Erythroblast (primary cell): Measurements from ENCODE around the gene ENPP7.

ENCODE experiments used
- GATA1 ChIP-seq: IDR thresholded peaks from 2 replicates; pipeline ENCODE4 v1.6.1; 2011; ENCODE audit warnings: low read depth, mild to moderate bottlenecking, control low read depth, low read length, moderate library complexity
- POLR2A ChIP-seq: IDR thresholded peaks from 2 replicates; pipeline ENCODE4 v1.6.1; 2011; ENCODE audit warnings: mild to moderate bottlenecking, low read length

DNA sequence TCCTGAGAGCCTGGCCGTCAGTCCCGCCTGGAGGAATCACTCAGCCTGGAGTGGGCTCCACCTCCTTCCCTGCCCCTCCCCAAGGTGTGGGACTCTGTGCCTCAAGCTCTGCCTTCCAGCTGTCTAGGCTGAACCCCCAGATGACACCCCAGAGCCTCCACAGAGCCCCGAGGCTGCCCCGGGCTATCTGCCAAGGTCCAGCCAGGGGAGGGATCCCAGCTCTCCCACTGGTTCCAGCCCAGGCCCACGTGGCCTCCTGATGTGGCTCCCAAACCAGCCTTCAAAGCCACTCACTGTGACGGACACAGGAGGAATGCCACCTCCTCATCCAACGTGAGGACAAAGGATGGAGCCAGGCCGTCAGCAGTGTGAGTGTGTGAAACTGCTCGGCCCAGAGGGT, 45.6 kb upstream of the ENPP7 start:
- TF ChIP-seq POLR2A (no peak), GATA1 (no peak)
